Breast epithelium (tissue), 4 donors: ENCODE data around the gene ELOVL2. TPM values are rescaled to one million over a fixed set of nuclear protein-coding genes. Genes with fewer than 3 reads are reported as not detected.

ENCODE experiments used
- DNase-seq, 2 donors: peaks; one replicate each; pipeline ENCODE4 v3.0.0-alpha.2; 2019; ENCODE audit warnings: low spot score in 2 of 2
- H3K27ac ChIP-seq, 2 donors: fragments of 200-600 bp; sonication (generic) in 1 of 2; one replicate each; pipeline ENCODE4 v1.5.1; 2016 to 2019; ENCODE audit warnings: mild to moderate bottlenecking in 1 of 2
- H3K27me3 ChIP-seq, 2 donors: fragments of 200-600 bp; sonication (generic) in 1 of 2; one replicate each; pipeline versions ENCODE4 v1.5.1 to v1.6.0; 2017 to 2019; ENCODE audit warnings: control low read depth in 1 of 2, mild to moderate bottlenecking in 1 of 2
- H3K36me3 ChIP-seq: fragments of 200-600 bp; one replicate; pipeline ENCODE4 v1.5.1; 2019
- H3K4me1 ChIP-seq, 2 donors: fragments of 200-600 bp; sonication (generic); one replicate each; pipeline ENCODE4 v1.5.1; 2016 to 2019; ENCODE audit warnings: control low read depth in 1 of 2
- H3K4me3 ChIP-seq, 3 donors: fragments of 200-600 bp; sonication (generic); 1 replicate in 2 of 3; 2 replicates in 1 of 3; pipeline ENCODE4 v1.5.1; 2016 to 2019; ENCODE audit warnings: mild to moderate bottlenecking in 3 of 3, moderate library complexity in 2 of 3
- H3K9me3 ChIP-seq, 2 donors: fragments of 200-600 bp; sonication (generic) in 1 of 2; one replicate each; pipeline ENCODE4 v1.5.1; 2016 to 2019; ENCODE audit warnings: control low read depth in 1 of 2
- CTCF ChIP-seq, 3 donors: fragments of 450-650 bp; IDR thresholded peaks; one replicate each; pipeline ENCODE4 v1.5.1; 2016 to 2017; ENCODE audit warnings: antibody characterized with exemption in 3 of 3, mild to moderate bottlenecking in 3 of 3, moderate library complexity in 3 of 3
- POLR2A ChIP-seq: fragments of 450-650 bp; IDR thresholded peaks from one replicate; pipeline ENCODE4 v1.6.1; 2016; ENCODE audit warnings: antibody characterized with exemption, mild to moderate bottlenecking, moderate library complexity
- POLR2AphosphoS5 ChIP-seq, 3 donors: sonication (generic); formaldehyde crosslinking; IDR thresholded peaks; one replicate each; pipeline ENCODE4 v1.6.1; 2017; ENCODE audit warnings: antibody characterized with exemption in 3 of 3
- intact Hi-C: fragments of 100-400 bp; cut with DNase I; formaldehyde crosslinking; loops from one replicate; pipeline ENCODE4 v1.15.1; 2023; ENCODE audit warnings: low total_unique reads
- total RNA-seq, 3 donors: library from RNA; depleted of rRNA; stranded (reverse); fragments of >200 nt; gene quantifications; one replicate each; pipeline ENCODE4 v1.1.0, GENCODE V29; 2016

The ELOVL2 gene
- total RNA-seq, 3 donors from 2014 or later: 0.64 to 11.1 (median 2.6) TPM

- Histone ChIP-seq H3K4me1 (no peaks in the 10 kb centered on the region), H3K4me3 (no peak overlapping the region), H3K36me3 (no peaks in the 10 kb centered on the region), H3K27ac (no peak overlapping the region), H3K9me3 (no peaks in the 10 kb centered on the region), H3K27me3 (no peaks in the 10 kb centered on the region)
- TF ChIP-seq POLR2AphosphoS5 (IDR thresholded peaks at IDR 0.05): no peak
- TF ChIP-seq CTCF (IDR thresholded peaks at IDR 0.05): no peak
- no peak for TF ChIP-seq POLR2A
- intact Hi-C loops: no loop called here
- DNase-seq: no peak
Observed at GRCh38 chr6:10939840-10940239, 104.3 kb downstream of the ELOVL2 start.

- no peak overlapping the region for H3K27ac ChIP-seq
- no peaks in the 10 kb centered on the region for H3K27me3 ChIP-seq
- H3K4me3 ChIP-seq: no peak overlapping the region
- H3K36me3 ChIP-seq: no peaks in the 10 kb centered on the region
- DNase-seq: no peak
- no peaks in the 10 kb centered on the region for H3K9me3 ChIP-seq
- TF ChIP-seq POLR2AphosphoS5 (IDR thresholded peaks at IDR 0.05) (no peak), POLR2A (no peak), CTCF (IDR thresholded peaks at IDR 0.05) (no peak)
- no peaks in the 10 kb centered on the region for H3K4me1 ChIP-seq
- intact Hi-C loops: no loop called here
Observed at GRCh38 chr6:10933126-10933525, 111.0 kb downstream of the ELOVL2 start.

Other genes with a start within 250 kb of the ELOVL2 start
- under 1 TPM; 0.16 to 0.98 (median 0.59) TPM for gene MAK, start 205.8 kb downstream of the ELOVL2 start, total RNA-seq
- gene GCM2, start 162.3 kb downstream of the ELOVL2 start, total RNA-seq: not detected
- gene SYCP2L, start 157.3 kb downstream of the ELOVL2 start, total RNA-seq: 1 to 10 TPM; 1.8 to 2.2 (median 2.0) TPM
- gene SMIM13, start 49.5 kb upstream of the ELOVL2 start, total RNA-seq: 1 to 10 TPM; 5.3 to 7.6 (median 6.2) TPM
- gene ERVFRD-1, start 67.4 kb upstream of the ELOVL2 start, total RNA-seq: under 1 TPM in 1 of 3 donors, not detected in 2; 0.80 TPM
- gene NEDD9, start 188.4 kb upstream of the ELOVL2 start, total RNA-seq: 100 to 1,000 TPM in 1 of 3 donors, 10 to 100 TPM in 2; 41.4 to 108 (median 79.2) TPM